PC-9 (cell line): ENCODE data around the gene DENND6A. TPM values are rescaled to one million over a fixed set of nuclear protein-coding genes. Genes with fewer than 3 reads are reported as not detected.

ENCODE experiments used
- BruUV-seq: library from RNA; stranded (reverse); fragments of 400-500 nt; replicated peaks from 2 replicates; lab custom pipeline; 2021; lab: Mats Ljungman, UMichigan
- CTCF ChIA-PET: fragments of 300-600 bp; sonication (Branson Sonifier 250); formaldehyde crosslinking; loops from one replicate; lab custom pipeline; 2022; ENCODE audit warnings: antibody characterized with exemption; lab: Charles Lee
- POLR2A ChIA-PET: fragments of 300-600 bp; sonication (Branson Sonifier 250); formaldehyde crosslinking; loops from one replicate; lab custom pipeline; 2022; ENCODE audit warnings: antibody characterized with exemption; ENCODE audit not compliant: unreplicated experiment; lab: Charles Lee
- DNase-seq, 2 experiments: peaks; one replicate each; pipeline versions ENCODE4 v3.0.0 to v3.0.0-alpha.2; 2015 to 2022; ENCODE audit warnings: mixed read lengths in 1 of 2
- H2AFZ ChIP-seq: fragments of 200-600 bp; sonication (generic); 2 replicates; pipeline ENCODE4 v1.8.1; 2017; ENCODE audit warnings: antibody characterized with exemption
- H3F3A ChIP-seq: fragments of 200-600 bp; sonication (generic); 2 replicates; pipeline ENCODE4 v1.8.1; 2017; ENCODE audit warnings: antibody characterized with exemption, mild to moderate bottlenecking, low read depth; ENCODE audit not compliant: insufficient read depth
- H3K27ac ChIP-seq: fragments of 200-600 bp; sonication (generic); 2 replicates; pipeline ENCODE4 v1.6.1; 2016; ENCODE audit warnings: mixed run types
- H3K27me3 ChIP-seq: fragments of 200-600 bp; sonication (generic); 2 replicates; pipeline ENCODE4 v1.6.1; 2016; ENCODE audit warnings: low read depth, mixed run types; ENCODE audit not compliant: insufficient read depth
- H3K36me3 ChIP-seq: fragments of 200-600 bp; sonication (generic); 2 replicates; pipeline ENCODE4 v1.6.1; 2016; ENCODE audit warnings: low read depth, mixed run types
- H3K4me1 ChIP-seq: fragments of 200-600 bp; sonication (generic); replicated peaks from 2 replicates; pipeline ENCODE4 v1.6.1; 2016; ENCODE audit warnings: mixed run types; ENCODE audit not compliant: insufficient read depth
- H3K4me2 ChIP-seq: fragments of 200-600 bp; sonication (generic); 2 replicates; pipeline ENCODE4 v1.6.1; 2017; ENCODE audit warnings: mixed run types
- H3K4me3 ChIP-seq: fragments of 200-600 bp; sonication (generic); 2 replicates; pipeline ENCODE4 v1.6.1; 2016; ENCODE audit warnings: mixed run types
- H3K79me2 ChIP-seq: fragments of 200-600 bp; sonication (generic); 2 replicates; pipeline ENCODE4 v1.6.1; 2017; ENCODE audit warnings: low read depth, mixed run types
- H3K9me2 ChIP-seq: fragments of 200-600 bp; sonication (generic); 2 replicates; pipeline ENCODE4 v1.8.1; 2017; ENCODE audit warnings: mild to moderate bottlenecking; ENCODE audit not compliant: insufficient read depth
- H3K9me3 ChIP-seq: fragments of 200-600 bp; sonication (generic); 2 replicates; pipeline ENCODE4 v1.8.1; 2016; ENCODE audit warnings: low read depth; ENCODE audit not compliant: insufficient read depth
- H4K20me1 ChIP-seq: fragments of 200-600 bp; sonication (generic); 2 replicates; pipeline ENCODE4 v1.8.1; 2017; ENCODE audit not compliant: insufficient read depth
- EZH2 ChIP-seq: fragments of 200-600 bp; sonication (generic); IDR thresholded peaks from 2 replicates; pipeline ENCODE4 v1.8.0; 2017; ENCODE audit warnings: antibody characterized with exemption, low read depth
- intact Hi-C: fragments of 100-400 bp; cut with micrococcal nuclease; formaldehyde crosslinking; loops from one replicate; pipeline ENCODE4 v1.10.0; 2022; ENCODE audit not compliant: unreplicated experiment
- total RNA-seq: library from RNA; stranded (reverse); gene quantifications from 2 replicates; pipeline ENCODE4 v1.2.3, GENCODE V29; 2021
- TF ChIP-seq, protein P1 (sequence below): fragments of 200-600 bp; sonication (generic); conservative IDR thresholded peaks from 2 replicates; pipeline ENCODE4 v1.6.1; 2017; ENCODE audit warnings: mixed run types, antibody characterized with exemption, mild to moderate bottlenecking, moderate library complexity

DENND6A gene
- total RNA-seq, 1 experiment from 2014 or later = 28.2 TPM

- Histone ChIP-seq H2AFZ (no peak overlapping the region), H3K9me2 (no peaks in the 10 kb centered on the region), H3K9me3 (no peaks in the 10 kb centered on the region), H3F3A (no peaks in the 10 kb centered on the region), H3K4me2 (no peak overlapping the region), H3K36me3 (peaks cover 15% of the 10 kb centered on the region), H3K27ac (no peak overlapping the region), H4K20me1 (no peaks in the 10 kb centered on the region), H3K79me2 (no peaks in the 10 kb centered on the region), H3K27me3 (no peaks in the 10 kb centered on the region), H3K4me1 (peaks cover 7% of the 10 kb centered on the region; the same call in 1 of the 2 replicates), H3K4me3 (no peak overlapping the region)
- ChIA-PET CTCF (no interaction called here), POLR2A (no interaction called here)
- intact Hi-C loops = no loop called here
- no peak for DNase-seq
- TF ChIP-seq EZH2 = no peak
- TF ChIP-seq, protein P1, sequence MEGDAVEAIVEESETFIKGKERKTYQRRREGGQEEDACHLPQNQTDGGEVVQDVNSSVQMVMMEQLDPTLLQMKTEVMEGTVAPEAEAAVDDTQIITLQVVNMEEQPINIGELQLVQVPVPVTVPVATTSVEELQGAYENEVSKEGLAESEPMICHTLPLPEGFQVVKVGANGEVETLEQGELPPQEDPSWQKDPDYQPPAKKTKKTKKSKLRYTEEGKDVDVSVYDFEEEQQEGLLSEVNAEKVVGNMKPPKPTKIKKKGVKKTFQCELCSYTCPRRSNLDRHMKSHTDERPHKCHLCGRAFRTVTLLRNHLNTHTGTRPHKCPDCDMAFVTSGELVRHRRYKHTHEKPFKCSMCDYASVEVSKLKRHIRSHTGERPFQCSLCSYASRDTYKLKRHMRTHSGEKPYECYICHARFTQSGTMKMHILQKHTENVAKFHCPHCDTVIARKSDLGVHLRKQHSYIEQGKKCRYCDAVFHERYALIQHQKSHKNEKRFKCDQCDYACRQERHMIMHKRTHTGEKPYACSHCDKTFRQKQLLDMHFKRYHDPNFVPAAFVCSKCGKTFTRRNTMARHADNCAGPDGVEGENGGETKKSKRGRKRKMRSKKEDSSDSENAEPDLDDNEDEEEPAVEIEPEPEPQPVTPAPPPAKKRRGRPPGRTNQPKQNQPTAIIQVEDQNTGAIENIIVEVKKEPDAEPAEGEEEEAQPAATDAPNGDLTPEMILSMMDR = no peak
- no TSS peak for BruUV-seq
Measured at GRCh38 chr3:57658536-57658935, 34.3 kb downstream of the DENND6A start.

GRCh38 chr3:57655727-57656126 is 37.1 kb downstream of the DENND6A start:
- Histone ChIP-seq H3K4me1 (no peaks in the 10 kb centered on the region), H3K9me3 (no peaks in the 10 kb centered on the region), H3K27ac (no peak overlapping the region), H3K4me3 (no peak overlapping the region), H3K9me2 (no peaks in the 10 kb centered on the region), H2AFZ (no peak overlapping the region), H3K27me3 (no peaks in the 10 kb centered on the region), H3F3A (no peaks in the 10 kb centered on the region), H3K36me3 (peaks cover 21% of the 10 kb centered on the region), H3K79me2 (no peaks in the 10 kb centered on the region), H3K4me2 (no peak overlapping the region), H4K20me1 (no peaks in the 10 kb centered on the region)
- intact Hi-C loops = no loop called here
- BruUV-seq = no TSS peak
- no peak for DNase-seq
- CTCF ChIA-PET = no interaction called here
- POLR2A ChIA-PET = no interaction called here
- TF ChIP-seq, protein P1 = no peak
- no peak for TF ChIP-seq EZH2

DNA sequence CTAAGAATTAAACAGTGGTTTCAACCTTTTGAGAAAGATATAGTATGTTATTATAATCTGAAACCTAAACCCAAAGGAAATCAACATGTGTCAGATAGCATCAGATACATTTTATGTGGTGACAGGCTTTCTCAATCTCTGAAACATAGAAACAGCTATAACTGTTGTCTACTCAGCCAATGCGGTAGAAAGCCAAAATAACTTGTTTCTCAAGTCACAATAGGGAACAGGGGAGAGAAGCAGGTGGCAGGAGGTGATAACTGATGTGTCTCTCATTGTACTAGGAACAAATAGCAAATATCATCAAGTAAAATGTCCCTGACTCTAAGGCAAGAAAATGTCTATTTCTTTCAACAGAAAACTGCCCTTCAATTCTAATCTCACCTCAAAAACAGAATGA is 38.6 kb downstream of the DENND6A start:
- no peak overlapping the region for H3K4me3 ChIP-seq
- TF ChIP-seq EZH2 = no peak
- TF ChIP-seq, protein P1 = no peak
- peaks cover 15% of the 10 kb centered on the region for H3K36me3 ChIP-seq
- no peaks in the 10 kb centered on the region for H3K27me3 ChIP-seq
- no peak overlapping the region for H2AFZ ChIP-seq
- H3K9me2 ChIP-seq = no peaks in the 10 kb centered on the region
- no peak for DNase-seq
- intact Hi-C loops = no loop called here
- POLR2A ChIA-PET = no interaction called here
- H3K79me2 ChIP-seq = no peaks in the 10 kb centered on the region
- CTCF ChIA-PET = no interaction called here
- no peaks in the 10 kb centered on the region for H3K4me1 ChIP-seq
- H3K9me3 ChIP-seq = no peaks in the 10 kb centered on the region
- H4K20me1 ChIP-seq = no peaks in the 10 kb centered on the region
- BruUV-seq = no TSS peak
- no peak overlapping the region for H3K27ac ChIP-seq
- H3F3A ChIP-seq = no peaks in the 10 kb centered on the region
- no peak overlapping the region for H3K4me2 ChIP-seq
